GM18909 (cell line): Measurements from ENCODE around the gene SBK3.
A peak's percentile ranks its signal among the peaks of the same experiment; 100 is the strongest.
"Not testable (repeated sequence)": the region's sequence is repeated elsewhere in the genome, so short reads cannot be mapped to it uniquely, and the experiment has no call there.

Experiments
- ATAC-seq: cut with Tn5 transposase; IDR thresholded peaks from one replicate; pipeline ENCODE4 v1.9.1; 2021; ENCODE audit warnings: mild to moderate bottlenecking; ENCODE audit not compliant: unreplicated experiment, poor library complexity

Gene SBK3

DNA sequence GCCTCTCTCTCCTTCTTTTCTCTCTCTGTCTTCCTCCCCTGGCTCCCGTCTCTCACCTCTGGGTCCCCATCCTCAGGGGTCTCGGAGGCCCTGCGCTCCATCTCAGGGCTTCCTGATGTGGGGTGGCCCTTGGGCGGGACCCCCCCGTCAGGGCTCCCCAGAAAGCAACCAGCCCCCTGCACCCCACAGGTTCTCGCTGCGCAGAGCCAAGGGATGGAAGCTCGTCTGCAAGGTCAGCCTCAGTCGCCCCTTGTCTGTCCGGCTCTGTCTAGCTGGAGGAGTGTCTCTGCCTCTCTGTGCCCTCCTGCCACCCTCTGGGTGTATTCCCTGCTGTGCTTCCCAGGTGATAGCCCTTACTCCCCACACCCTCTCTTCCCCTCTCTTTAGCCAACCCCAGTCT is at the start of gene SBK3:
TSS of gene SBK3 (minus strand) at position 101 of the 400 bp plus-strand sequence. CDS start at position 101, 0 bp downstream.
- no peak for ATAC-seq

DNA sequence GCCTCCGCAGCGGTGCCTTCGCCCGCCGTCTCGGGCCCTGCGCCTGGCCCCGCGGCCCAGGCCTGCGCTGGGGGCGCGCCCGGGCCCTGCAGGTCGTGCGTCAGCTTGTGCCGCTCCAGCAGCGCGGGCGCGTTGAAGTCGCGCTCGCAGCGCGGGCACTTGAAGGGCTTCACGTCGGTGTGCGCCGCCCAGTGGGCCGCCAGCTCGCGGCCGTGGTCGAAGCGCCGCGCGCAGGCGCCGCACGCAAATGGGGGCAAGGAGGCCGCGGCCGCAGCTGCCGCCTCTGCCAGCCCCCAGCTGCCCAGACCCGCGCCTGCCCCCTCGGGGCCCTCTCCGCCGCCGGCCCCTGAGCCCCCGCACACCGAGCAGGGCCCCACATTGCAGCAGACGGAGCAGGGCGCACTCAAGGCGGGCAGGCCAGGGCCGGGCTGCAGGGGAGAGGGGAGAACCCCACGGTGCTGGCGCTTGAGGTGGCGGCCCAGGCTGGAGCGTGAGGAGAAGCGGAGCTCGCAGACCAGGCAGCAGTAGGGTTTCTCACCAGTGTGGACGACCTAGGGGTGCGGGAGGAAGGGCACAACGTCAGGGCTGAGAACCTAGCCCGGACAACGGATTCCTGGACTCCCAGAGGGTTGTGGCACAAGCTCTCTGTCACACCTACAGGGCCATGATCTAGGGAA is 47.9 kb upstream of the SBK3 start:
- ATAC-seq, result no peak

GRCh38 chr19:55592391-55593090 is 47.2 kb upstream of the SBK3 start:
- no peak for ATAC-seq

DNA sequence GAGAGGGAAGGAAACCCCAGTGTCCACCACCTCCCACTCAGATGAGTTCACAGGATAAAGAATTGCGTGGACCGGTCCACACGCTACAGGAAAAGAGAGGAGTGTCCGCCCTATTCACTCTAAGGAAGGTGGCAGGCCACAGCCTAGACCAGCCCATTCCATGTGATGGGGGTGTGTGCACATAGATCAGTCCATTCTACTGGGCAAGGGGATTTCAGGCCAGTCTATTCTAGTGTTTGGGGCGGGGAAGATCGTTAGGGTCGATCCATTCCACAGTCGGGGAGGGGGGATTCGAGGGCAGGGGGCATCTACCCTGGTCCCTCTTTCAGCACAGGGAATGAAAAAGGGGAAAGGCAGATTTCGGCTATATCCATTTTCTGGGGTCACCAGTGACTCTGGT is 46.2 kb upstream of the SBK3 start:
- ATAC-seq, result no peak

DNA sequence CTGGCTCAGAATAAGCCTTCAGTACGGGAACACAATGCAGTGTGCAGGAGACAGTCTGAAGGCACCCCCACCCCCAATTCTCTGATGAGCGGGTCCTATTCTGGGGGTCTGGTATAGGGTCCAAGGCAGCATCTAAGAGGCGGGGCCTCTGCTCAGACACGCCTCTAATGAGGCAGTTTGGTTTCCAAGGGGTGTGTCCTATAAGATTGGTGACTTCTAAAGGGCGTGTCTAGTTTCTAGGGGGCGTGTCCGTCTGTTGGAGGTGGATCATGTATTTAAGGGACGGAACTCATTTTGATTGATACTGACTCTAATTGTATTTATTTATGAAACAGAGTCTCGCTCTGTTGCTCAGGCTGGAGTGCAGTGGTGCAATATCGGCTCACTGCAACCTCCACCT is 45.3 kb upstream of the SBK3 start:
- no peak for ATAC-seq

DNA sequence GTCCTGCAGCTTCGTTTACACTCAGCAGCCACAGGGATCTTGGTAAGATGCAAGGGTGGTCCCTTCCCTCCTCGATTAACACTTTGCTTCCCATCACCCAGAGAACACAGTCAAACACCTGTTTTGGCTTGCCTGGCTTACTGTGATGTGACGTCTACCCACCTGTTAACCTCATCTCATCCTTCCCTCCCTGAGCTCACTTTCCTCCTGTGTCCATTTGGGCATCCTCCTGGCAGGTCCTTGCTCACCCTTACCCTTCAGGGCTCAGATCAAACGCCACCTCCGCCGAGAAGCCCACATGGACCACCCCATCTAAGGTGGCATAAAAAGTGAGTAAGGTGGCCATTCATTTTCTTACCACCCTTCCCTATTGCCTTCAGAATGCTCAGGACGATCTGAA is 44.8 kb upstream of the SBK3 start:
- no peak for ATAC-seq

GRCh38 chr19:55588738-55589137 is 43.4 kb upstream of the SBK3 start:
- ATAC-seq, result no peak

DNA sequence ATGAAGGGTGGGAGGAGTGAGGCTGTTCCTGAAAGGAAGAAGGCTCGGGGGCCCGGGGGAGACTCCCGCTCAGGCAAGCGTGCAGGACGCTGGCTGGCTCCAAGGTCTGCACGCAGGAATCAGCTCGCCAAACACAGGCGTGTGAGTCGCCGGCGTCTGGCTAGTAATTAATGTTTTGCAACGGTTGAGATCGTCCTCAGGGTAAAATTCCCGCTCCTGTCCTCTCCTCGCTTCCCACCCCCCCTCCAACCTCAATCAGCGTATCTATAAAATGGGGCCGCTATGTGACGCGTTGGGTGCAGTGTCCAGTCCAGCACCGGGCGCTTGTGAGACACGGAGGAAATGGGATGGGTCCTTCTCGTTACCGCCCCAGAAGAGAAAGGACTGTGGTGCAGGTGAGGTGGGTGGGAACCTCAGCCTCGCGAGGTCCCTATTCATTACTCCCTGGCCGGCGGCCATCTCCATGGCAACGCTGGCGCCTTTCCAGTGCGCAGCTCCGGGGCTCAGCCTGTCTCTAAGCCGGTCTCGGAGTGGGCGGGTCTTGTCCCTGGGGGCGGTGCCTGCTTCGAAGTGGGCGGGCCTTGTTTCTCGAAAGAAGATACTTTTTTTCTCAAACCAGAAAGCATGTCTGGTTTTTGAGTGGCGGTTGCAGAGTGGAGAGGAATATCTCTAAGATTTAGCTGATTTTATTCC is 41.8 kb upstream of the SBK3 start:
- ATAC-seq, result peak; percentile 93

DNA sequence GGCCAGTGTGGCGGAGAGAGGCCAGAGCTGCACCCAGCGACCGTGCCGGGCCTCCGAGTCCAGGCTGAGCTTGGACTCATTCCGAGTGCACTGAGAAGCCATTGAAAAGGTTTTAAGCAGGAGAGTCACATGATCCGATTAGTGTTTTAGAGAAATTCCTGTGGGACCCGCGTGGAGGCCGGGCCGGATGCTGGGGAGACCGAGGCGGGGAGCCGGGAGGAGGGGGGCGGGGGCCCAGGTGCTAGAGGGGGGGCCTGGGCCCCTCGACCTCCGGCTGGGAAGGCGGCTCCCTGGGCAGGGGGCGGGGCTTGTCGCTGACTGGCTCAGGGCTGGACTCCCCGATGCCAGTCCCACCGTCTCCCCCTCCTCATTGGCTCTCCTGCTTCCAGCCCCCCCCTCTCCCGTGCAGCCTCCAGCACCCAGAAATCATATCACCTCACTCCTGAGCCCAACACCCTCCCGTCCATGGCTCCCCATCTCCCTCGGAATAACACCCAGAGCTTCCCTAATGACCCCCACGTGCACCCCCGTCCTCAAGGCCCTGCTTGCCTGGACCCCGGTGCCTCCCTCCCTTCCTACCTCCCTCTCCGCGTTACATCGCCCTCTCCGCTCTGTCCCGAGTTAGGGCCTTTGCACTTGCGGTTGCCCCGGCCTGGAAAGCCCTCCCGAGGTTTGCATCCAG is 40.5 kb upstream of the SBK3 start:
- no peak for ATAC-seq

DNA sequence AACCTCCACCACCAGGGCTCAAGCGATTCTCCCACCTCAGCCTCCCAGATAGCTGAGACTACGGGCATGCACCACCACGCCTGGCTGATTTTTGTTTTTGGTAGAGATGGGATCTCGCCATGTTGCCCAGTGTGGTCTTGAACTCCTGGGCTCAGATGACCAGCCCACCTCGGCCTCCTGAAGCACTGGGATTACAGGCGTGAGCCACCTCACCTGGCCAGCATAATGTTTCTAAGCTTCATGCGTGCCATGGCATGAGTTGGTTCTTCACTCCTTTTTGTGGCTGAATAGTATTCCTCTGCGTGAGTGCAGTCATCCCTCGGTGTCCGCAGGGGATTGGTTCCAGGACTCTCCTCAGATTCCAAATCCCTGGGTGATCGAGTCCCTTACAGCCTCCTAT is 39.5 kb upstream of the SBK3 start:
- ATAC-seq, result no peak

DNA sequence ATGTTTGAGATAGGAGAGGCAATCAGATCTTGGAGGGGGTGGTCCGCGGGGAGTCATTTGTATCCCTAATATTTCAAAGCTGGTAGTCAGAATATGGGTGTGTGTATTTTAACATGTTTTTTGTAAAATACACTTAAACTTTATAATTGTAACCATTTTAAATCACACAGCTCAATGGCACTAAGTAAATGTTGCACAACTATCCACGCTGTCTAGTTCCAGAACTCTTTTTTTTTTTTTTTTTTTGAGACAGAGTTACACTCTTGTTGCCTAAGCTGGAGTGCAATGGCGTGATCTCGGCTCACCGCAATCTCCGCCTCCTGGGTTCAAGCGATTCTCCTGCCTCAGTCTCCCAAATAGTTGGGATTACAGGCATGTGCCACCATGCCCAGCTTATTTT is 38.6 kb upstream of the SBK3 start:
- not testable (repeated sequence) for ATAC-seq

DNA sequence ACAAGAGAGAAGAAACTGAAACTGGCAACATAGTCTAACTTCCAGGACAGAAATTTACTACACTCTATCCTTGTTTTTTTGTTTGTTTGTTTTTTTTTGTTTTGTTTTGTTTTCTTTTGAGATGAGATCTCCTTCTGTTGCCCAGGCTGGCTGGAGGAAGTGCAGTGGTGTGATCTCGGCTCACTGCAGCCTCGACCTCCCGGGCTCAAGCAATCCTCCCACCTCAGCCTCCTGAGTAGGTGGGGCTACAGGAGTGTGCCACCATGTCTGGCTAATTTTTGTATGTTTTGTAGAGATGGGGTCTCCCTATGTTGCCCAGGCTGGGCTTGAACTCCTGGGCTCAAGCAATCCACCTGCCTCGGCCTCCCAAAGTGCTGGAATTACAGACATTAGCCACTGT is 36.9 kb upstream of the SBK3 start:
- not testable (repeated sequence) for ATAC-seq

DNA sequence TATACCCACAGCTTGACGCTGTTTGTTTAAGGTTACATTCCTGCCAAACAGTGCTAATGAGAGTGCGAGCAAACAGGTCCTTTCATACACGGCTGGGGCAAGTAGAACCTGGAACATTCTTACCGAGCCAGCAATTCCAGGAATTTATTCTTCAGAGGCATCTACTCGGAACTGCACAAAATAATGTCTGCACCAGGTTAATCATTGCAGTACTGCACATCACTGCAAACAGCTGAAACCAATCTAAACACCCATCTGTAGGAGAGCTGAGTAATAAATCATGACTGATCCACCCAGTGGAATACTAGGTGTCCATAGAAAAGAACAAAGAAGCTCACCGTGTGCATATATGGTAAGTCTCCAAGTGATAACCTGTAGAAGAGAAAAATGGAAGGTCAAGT is 36.5 kb upstream of the SBK3 start:
- no peak for ATAC-seq

DNA sequence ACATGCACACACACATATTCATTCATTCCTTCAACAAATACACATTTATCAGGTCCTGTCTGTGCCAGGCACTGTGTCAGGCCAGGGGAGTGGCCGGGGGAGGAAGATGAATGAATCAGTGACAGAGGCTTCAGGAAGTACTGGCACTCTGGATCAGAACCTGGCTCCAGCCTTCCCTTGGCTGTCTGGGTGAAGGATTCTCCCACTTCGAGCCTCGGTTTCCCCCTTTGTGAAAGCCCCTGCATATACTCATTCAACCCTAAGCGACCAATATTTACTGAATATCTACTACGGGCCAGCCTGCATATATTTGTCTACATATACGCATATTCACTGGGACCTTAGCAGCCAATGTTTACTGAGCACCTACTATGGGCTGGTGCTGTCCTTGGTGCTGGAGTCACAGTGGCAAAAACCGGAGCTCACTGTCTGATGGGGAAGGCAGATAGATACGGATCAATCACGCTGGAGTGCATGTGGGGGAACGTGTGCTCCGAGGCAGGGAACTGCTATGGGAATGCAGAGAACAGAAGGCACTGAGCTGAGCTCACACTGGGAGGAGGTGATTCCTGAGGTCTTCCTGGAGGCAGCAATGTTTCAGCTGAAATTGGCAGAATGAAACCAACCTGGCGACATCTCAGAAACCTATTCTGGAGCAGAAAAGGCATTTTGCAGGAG is 35.9 kb upstream of the SBK3 start:
- no peak for ATAC-seq

- no peak for ATAC-seq
These were observed 35.3 kb upstream of the SBK3 start, which contains the start of gene ZNF579 for GRCh38 chr19:55580628-55581144. Gene ZNF579 (minus strand): TSS chr19:55580848. CDS start chr19:55579639, 1,209 bp downstream.

DNA sequence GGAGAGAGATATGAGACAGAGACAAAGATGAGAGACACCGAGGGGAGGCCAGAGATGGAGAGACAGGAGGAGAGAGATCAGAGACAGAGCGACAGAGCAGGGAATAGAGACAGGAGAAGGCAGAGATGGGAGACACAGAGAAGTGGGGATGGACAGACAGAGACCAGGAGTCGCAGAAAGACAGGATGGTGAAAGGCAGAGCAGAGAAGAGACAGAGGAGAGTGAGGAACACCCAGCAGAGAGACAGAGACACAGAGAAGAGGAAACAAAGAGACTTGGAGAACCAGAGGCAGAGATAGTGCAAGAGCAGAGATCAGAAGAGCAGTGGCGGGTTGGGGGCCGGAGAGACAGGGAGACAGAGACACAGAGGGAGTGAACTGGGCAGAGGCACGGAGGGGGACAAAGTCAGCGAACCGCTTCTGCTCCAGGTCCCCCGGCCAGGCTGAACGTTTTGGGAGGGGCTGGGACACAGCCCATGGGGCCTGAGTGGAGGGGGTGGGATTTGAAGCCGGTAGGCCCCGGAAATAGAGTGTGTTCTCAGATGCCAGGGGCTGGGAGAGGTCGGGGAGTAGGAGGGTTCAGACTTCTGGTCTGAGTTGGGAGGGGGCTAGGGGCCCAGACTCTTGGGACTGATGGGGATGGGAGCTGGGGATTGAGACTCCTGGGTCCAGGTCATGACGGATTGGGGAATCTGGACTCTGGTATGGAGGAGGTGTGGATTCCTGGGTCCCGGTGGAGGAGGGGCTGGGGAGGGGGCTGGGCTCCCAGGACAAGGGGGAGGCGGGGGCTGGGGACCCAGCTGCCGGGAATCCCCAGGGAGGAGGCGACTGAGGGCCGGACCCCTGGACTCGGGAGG is 34.7 kb upstream of the SBK3 start:
- ATAC-seq, result no peak

DNA sequence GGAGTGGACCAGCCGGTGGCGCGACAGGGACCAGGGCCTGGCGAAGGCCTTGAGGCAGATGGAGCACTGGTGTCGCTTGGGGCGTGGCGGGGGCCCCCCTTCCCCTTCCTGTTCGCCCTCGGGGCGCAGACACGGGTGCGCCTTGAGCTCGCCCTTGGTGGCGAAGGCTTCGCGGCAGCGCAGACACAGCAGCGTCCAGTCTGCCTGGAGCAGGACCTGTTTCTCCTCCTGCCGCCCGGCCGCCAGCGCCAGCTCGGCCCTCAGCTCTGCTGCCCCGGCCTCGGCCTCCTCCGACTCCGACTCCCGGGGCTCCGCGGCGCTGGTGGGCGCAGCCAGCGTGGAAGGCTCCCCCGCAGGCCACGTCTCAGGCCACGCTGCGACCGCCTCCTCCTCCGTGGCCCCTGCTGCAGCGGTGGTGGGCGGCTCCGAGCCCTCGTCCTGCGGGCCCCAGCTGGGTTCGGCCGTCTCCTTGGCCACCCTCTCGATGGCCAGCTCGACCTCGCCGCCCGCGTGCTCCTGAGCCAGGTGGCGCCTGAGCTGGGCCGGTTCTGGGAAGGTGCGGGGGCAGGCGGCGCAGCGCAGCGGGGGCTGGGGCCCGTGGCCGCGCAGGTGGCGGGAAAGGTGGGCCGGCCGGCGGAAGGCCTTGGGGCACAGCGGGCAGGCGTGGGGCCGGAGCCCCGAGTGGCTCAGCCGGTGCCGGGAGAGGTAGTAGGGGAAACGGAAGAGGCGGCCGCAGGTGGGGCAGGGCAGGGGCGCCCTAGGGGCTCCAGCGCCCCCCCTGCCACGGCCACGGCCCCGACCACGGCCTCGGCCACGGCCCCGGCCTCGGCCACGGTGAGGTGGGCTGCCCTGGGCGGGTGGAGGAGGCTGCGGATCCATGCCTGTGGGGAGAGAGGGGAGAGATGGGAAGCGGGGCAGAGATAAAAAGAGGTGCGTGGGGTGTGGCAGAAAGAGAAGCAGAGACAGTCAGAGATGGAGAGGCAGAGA is 33.7 kb upstream of the SBK3 start:
- ATAC-seq, result no peak
